GM12891 (cell line): ENCODE results near the gene DYNLT5.
"Not testable (repeated sequence)": the region's sequence is repeated elsewhere in the genome, so short reads cannot be mapped to it uniquely, and the experiment has no call there.

Experiments used
- DNase-seq: peaks from one replicate; pipeline ENCODE4 v3.0.0; 2011; ENCODE audit warnings: low spot score; ENCODE audit not compliant: insufficient read length
- FAIRE-seq: peaks from 2 replicates; lab custom pipeline; 2011; peaks lifted over from hg19 to GRCh38; lab: Jason Lieb, UNC
- PAX5 ChIP-seq: IDR thresholded peaks from 2 replicates; pipeline ENCODE4 v1.6.1; 2011; ENCODE audit warnings: low read length, moderate library complexity, mild to moderate bottlenecking; ENCODE audit not compliant: insufficient read depth, severe bottlenecking
- POLR2A ChIP-seq: IDR thresholded peaks from 2 replicates; pipeline ENCODE4 v1.6.1; 2011; ENCODE audit warnings: low read depth, low read length, control low read depth
- POLR2AphosphoS5 ChIP-seq: IDR thresholded peaks from 2 replicates; pipeline ENCODE4 v1.6.1; 2011; ENCODE audit warnings: low read depth, low read length, control low read depth
- POU2F2 ChIP-seq: IDR thresholded peaks from 2 replicates; pipeline ENCODE4 v1.6.1; 2011; ENCODE audit warnings: low read depth, mild to moderate bottlenecking, control low read depth, low read length, moderate library complexity
- SPI1 ChIP-seq: IDR thresholded peaks from 2 replicates; pipeline ENCODE4 v1.6.1; 2011; ENCODE audit warnings: low read depth, low read length, control low read depth
- TAF1 ChIP-seq: IDR thresholded peaks from 2 replicates; pipeline ENCODE4 v1.6.1; 2011; ENCODE audit warnings: low read depth, low read length, control low read depth

DYNLT5 gene

DNA sequence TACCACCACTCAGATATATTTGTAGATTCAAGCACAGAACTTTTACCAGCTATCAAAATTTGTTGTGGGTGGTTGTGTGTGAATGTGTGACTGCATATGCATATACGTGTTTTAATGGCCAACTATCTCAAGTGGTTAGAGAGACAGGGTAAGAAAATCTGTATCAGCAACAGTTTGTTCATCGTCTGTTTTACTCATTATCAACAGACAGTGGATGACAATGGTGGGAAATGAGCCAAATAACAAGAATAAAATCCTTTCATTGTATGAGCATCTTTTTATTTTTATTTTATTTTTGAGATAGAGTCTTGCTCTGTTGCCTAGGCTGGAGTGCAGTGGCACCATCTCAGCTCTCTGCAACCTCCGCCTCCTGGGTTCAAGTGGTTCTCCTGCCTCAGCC, 22.7 kb upstream of the DYNLT5 start:
- FAIRE-seq, result no peak
- TF ChIP-seq PAX5 (no peak), SPI1 (no peak), POLR2AphosphoS5 (no peak), POU2F2 (no peak), POLR2A (no peak), TAF1 (no peak)
- no peak for DNase-seq

DNA sequence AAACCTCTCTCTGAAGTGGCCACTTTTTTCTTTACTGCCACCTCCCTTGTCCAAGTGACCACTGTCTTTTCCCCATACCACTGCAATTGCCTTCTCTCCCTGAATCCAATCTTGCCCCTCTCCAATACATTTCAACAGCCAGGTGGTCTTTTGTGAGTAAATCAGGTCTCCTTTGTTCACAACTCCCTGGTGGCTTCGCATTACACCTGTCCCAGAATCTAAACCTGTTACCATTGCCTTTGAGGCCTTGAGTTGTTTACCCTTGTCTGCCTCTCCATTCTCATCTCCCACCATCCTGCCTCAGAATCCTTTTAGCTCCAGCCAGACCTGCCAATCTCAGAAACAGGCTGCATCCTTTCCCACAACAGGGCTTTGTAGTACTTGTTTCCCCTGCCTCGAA, 21.8 kb upstream of the DYNLT5 start:
- DNase-seq (no peak), FAIRE-seq (no peak)
- TF ChIP-seq POLR2AphosphoS5 (no peak), PAX5 (no peak), SPI1 (no peak), POLR2A (no peak), TAF1 (no peak), POU2F2 (no peak)

DNA sequence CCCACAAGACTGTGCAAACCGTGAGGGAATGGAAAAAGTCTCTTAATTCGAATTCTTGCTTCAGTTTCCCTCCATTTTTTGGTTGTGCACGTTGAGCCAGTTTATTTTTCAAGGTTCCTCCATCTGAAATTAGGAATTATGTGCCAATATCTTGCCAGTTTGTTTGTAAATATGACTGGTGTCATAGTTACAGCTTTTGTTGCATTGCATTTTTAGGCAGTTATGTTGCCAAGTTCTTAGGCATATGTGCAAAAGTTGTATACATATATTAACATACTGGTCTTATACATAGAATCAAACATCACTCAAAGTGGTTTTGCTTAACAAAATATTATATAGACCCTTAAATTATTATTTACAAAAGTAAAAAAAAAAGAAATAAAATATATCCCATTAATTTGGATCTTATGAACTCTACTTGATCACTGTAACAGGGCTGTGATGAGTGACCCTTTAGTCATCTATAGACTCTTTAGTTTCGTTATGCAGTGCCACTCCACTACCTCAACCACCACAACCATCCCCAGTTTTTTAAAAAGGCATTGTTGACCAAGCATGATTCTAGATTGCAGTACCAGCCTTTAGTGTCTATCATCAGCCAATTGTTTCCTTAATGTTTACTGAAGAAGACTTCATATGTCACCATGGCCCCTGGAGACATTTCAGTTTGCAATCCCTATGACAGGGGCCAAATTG, 20.9 kb upstream of the DYNLT5 start:
- TF ChIP-seq TAF1 (no peak), POLR2AphosphoS5 (no peak)
- DNase-seq (no peak), FAIRE-seq (no peak)

DNA sequence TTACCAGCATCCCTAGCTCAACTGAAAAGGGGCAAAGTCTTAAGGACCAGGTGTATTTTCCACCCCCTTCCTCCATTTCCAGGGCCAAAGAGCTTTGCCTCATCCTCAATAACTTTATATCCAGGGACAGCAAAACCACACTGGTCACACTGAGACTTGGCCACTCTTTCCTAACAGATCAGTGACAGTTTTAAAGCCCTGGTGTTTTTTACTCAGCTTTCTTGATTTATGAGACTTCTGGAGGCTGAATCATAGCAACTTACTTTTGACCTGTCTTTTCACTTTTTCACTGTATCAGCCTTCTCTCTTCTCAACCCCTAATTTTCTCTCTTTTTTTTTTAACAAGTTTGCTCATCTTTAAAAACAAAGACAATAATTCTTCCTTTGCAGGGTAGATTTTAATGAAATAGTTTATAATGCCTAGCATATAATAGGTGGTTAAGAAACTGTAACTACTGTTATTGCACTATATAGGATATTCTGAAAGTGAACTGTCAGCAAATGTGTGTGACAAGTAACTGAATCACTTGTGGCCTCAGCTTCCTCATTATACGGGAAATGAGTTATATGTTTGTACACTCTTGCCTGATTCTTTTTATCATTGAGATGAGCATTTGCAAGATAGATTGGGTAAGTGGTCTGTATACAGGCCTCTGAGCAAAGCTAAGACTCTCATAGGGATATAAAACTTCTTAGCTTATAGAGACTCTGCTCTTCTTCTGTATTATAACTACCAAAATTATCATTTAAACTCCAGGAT, 19.7 kb upstream of the DYNLT5 start:
- peak; percentile 41 for FAIRE-seq
- TF ChIP-seq SPI1 (no peak), POLR2A (no peak), POLR2AphosphoS5 (no peak), POU2F2 (no peak), TAF1 (no peak), PAX5 (no peak)

DNA sequence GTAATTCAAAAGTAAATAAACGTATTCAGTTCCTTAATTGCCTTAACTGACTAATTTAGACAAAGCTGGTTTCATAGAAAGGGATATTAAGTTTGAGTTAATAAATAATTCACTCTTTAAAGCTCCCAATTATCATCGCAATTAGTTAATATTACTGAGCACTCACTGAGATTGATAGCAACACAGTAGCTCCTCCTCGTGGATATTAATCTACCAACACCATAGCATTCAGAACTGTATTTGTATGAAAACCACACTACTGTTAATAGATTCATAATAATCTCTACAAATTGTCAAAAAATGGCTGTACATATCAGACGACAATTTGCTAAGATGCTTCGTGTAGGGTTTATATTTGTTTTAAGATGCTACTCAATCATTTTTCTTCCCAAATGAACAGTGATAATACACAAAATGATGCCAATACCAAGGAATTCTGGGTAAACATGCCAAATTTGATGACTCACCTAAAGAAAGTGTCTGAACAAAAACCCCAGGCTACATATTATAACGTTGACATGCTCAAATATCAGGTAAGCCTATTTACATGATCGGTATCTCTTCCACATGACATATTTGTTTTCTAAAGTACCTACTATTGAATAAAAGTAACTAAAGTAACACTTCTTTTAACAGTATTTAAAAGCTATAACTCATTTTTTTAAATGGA, 18.8 kb upstream of the DYNLT5 start:
- no peak for FAIRE-seq
- TF ChIP-seq SPI1 (no peak), POLR2A (no peak), POLR2AphosphoS5 (no peak), POU2F2 (no peak), PAX5 (no peak), TAF1 (no peak)
- no peak for DNase-seq

More for the DNA sequence above, 19.7 kb upstream of the DYNLT5 start:
- no peak for DNase-seq

DNA sequence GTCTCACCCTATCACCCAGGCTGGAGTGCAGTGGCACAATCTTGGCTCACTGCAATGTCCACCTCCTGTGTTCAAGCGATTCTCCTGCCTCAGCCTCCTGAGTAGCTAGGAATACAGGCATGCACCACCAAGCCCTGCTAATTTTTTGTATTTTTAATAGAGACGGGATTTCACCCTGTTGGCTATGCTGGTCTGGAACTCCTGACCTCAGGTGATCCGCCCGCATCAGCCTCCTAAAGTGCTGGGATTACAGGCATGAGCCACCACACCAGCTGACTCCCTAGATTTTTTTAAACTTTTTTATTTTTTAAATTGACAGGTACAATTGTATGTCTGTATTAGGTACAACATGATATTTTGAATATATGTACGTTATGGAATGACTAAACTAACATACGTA, 17.7 kb upstream of the DYNLT5 start:
- not testable (repeated sequence) for FAIRE-seq, DNase-seq

DNA sequence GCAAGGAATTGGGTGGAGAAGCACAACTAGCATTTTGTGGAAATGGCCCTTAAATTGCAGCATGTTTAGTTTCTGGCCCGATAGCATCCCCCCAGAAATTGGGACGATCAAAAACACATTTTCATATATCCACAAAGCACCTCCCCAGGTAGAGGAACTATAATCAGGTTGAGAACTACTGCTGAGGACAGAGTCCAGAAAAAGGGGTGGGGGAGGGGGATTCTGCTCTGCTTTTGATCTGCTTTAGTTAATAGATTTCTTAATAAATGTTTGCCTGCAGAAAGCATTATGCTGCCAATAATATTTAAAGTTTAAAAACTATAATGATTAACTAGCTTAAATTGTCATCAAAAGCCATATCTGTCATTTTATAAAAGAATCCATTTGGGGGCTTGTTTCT, 14.4 kb upstream of the DYNLT5 start:
- TF ChIP-seq PAX5 (no peak), POLR2A (no peak), SPI1 (no peak), POLR2AphosphoS5 (no peak), POU2F2 (no peak), TAF1 (no peak)
- FAIRE-seq, result no peak
- DNase-seq, result no peak

DNA sequence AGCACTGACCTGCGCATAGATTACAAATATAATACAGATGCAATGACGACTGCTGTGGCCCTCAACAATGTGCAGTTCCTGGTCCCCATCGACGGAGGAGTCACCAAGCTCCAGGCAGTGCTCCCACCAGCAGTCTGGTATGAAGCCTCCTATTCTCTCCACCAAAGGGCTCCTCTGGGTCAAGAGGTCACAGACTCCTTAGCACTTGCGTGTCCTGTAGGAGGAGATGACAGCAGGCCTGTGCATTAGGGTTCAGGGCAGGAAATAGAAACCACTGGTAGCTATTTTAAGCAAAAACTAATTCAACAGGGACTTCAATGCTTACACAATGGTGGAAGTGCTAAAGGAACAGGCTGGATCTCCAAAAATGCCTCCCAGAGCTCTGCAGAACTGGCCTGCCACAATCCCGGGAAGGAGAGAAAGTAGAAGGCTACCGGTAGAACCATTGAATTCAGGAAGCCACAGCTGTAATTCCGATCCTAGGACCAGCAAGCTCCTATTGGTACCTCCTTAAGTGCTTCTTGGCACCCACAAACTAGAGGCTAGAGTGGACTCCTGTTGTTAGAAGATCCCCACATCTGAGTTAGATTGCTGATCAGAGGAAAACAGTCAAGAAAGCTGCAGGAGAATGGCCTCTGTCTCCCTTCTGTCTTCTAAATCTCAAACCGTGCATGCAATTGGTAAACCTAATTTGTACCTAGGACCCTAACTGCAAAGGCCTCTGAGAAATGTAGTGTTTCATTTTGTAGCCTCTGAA, 12.7 kb upstream of the DYNLT5 start:
- no peak for TF ChIP-seq PAX5
- no peak for TF ChIP-seq POLR2AphosphoS5
- no peak for TF ChIP-seq SPI1
- TF ChIP-seq POLR2A, result no peak
- no peak for TF ChIP-seq POU2F2
- no peak for TF ChIP-seq TAF1
- DNase-seq (no peak), FAIRE-seq (no peak)

DNA sequence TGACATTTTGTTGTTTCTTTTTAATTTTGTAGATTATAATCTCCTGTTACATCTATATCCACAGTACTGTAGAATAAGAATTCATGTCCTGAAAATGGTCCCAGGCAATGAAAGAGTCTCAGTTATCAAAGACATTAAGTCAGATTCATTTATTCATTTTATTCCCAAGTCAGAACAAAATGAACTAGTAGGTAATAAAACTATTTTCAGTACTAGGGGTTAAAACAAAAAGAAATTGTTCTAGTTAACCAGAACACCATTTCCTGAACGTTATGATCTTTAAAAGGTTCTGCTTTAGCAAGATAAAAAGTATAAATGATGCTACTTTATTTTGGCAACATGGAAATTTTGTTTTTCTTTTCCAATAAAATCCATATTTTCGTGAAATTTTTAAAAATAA, 6.8 kb upstream of the DYNLT5 start:
- FAIRE-seq, result no peak
- TF ChIP-seq POLR2A, result no peak
- no peak for TF ChIP-seq PAX5
- no peak for TF ChIP-seq POLR2AphosphoS5
- no peak for TF ChIP-seq POU2F2
- no peak for TF ChIP-seq SPI1
- no peak for TF ChIP-seq TAF1
- DNase-seq, result no peak

DNA sequence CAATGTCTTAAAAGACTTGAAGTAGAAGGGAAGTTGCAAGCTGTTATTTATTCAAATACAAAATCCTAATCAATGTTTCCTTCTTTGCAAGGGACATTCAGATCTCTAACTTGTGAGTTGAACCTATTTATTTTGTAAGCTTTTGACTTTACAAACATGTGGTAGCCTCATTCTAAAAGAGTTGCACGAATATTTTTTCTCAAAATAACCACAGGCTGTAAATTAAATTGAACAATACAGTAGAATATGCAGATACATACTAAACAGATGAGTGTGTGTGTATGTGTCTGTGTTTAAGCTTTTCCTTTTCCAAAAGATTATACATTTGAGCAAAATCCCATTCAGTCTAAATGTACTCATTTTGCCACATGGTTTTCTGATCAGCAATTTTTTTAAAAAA, 4.8 kb upstream of the DYNLT5 start:
- TF ChIP-seq POLR2A, result no peak
- TF ChIP-seq PAX5, result no peak
- no peak for TF ChIP-seq SPI1
- TF ChIP-seq POU2F2, result no peak
- no peak for TF ChIP-seq POLR2AphosphoS5
- no peak for TF ChIP-seq TAF1
- no peak for FAIRE-seq
- DNase-seq, result no peak
